KMS-11 (cell line): ENCODE measurements around the gene TAL1.

Source experiments
- H2AFZ ChIP-seq: fragments of 200-600 bp; sonication (generic); 2 replicates; pipeline ENCODE4 v1.6.1; 2016; ENCODE audit warnings: antibody characterized with exemption, mixed run types, low read depth
- H3K27ac ChIP-seq: fragments of 200-600 bp; sonication (generic); 2 replicates; pipeline ENCODE4 v1.6.1; 2016; ENCODE audit warnings: mild to moderate bottlenecking, mixed run types
- H3K27me3 ChIP-seq: fragments of 200-600 bp; sonication (generic); 2 replicates; pipeline ENCODE4 v1.6.1; 2017; ENCODE audit warnings: mild to moderate bottlenecking, low read depth, mixed run types, moderate library complexity; ENCODE audit not compliant: insufficient read depth
- H3K36me3 ChIP-seq: fragments of 200-600 bp; sonication (generic); 2 replicates; pipeline ENCODE4 v1.6.1; 2017; ENCODE audit warnings: mild to moderate bottlenecking, mixed run types; ENCODE audit not compliant: insufficient read depth
- H3K4me1 ChIP-seq: fragments of 200-600 bp; sonication (generic); 2 replicates; pipeline ENCODE4 v1.6.1; 2016; ENCODE audit warnings: mild to moderate bottlenecking, low read depth, mixed run types; ENCODE audit not compliant: poor library complexity, severe bottlenecking
- H3K4me2 ChIP-seq: fragments of 200-600 bp; sonication (generic); 2 replicates; pipeline ENCODE4 v1.7.0; 2016; ENCODE audit warnings: mild to moderate bottlenecking, mixed run types
- H3K4me3 ChIP-seq: fragments of 200-600 bp; sonication (generic); IDR thresholded peaks from 2 replicates; pipeline ENCODE4 v1.6.1; 2017; ENCODE audit warnings: low read depth, low read length, mixed read lengths; ENCODE audit not compliant: insufficient read depth
- H3K79me2 ChIP-seq: fragments of 200-600 bp; sonication (generic); 2 replicates; pipeline ENCODE4 v1.6.1; 2016; ENCODE audit warnings: low read depth, mixed run types; ENCODE audit not compliant: insufficient read depth
- H3K9ac ChIP-seq: fragments of 200-600 bp; sonication (generic); 2 replicates; pipeline ENCODE4 v1.6.1; 2016; ENCODE audit warnings: mild to moderate bottlenecking, mixed run types
- H4K20me1 ChIP-seq: fragments of 200-600 bp; sonication (generic); 2 replicates; pipeline ENCODE4 v1.6.1; 2016; ENCODE audit warnings: mild to moderate bottlenecking, mixed run types; ENCODE audit not compliant: insufficient read depth
- CTCF ChIP-seq: fragments of 200-600 bp; sonication (generic); conservative IDR thresholded peaks from 2 replicates; pipeline ENCODE4 v1.6.1; 2017; ENCODE audit warnings: low read depth, mild to moderate bottlenecking, antibody characterized with exemption, low read length, moderate library complexity, mixed read lengths

Gene TAL1

GRCh38 chr1:47249755-47250154, 17.7 kb upstream of the TAL1 start:
- Histone ChIP-seq H3K4me2 (no peak overlapping the region), H4K20me1 (no peaks in the 10 kb centered on the region), H3K4me3 (no peak overlapping the region), H3K27me3 (no peaks in the 10 kb centered on the region), H3K27ac (no peak overlapping the region), H3K4me1 (no peaks in the 10 kb centered on the region), H3K9ac (no peak overlapping the region), H2AFZ (no peak overlapping the region), H3K79me2 (no peaks in the 10 kb centered on the region), H3K36me3 (no peaks in the 10 kb centered on the region; the same call in 1 of the 2 replicates)
- TF ChIP-seq CTCF, result no peak

GRCh38 chr1:47244339-47244862, 12.4 kb upstream of the TAL1 start:
- no peak for TF ChIP-seq CTCF
- no peaks in the 10 kb centered on the region for H3K27me3 ChIP-seq
- H4K20me1 ChIP-seq, result no peaks in the 10 kb centered on the region
- no peaks in the 10 kb centered on the region for H3K4me1 ChIP-seq
- H3K4me2 ChIP-seq, result no peak overlapping the region
- no peak overlapping the region for H2AFZ ChIP-seq
- H3K9ac ChIP-seq, result no peak overlapping the region
- H3K27ac ChIP-seq, result no peak overlapping the region
- H3K4me3 ChIP-seq, result no peak overlapping the region
- no peaks in the 10 kb centered on the region for H3K79me2 ChIP-seq
- no peaks in the 10 kb centered on the region for H3K36me3 ChIP-seq

- no peak overlapping the region for H3K4me3 ChIP-seq
- no peak overlapping the region for H2AFZ ChIP-seq
- no peak overlapping the region for H3K27ac ChIP-seq
- H4K20me1 ChIP-seq, result no peaks in the 10 kb centered on the region
- H3K79me2 ChIP-seq, result no peaks in the 10 kb centered on the region
- H3K4me2 ChIP-seq, result no peak overlapping the region
- H3K27me3 ChIP-seq, result no peaks in the 10 kb centered on the region
- TF ChIP-seq CTCF, result no peak
- no peaks in the 10 kb centered on the region for H3K36me3 ChIP-seq
- no peaks in the 10 kb centered on the region for H3K4me1 ChIP-seq
- H3K9ac ChIP-seq, result no peak overlapping the region
Observed at GRCh38 chr1:47243910-47244309, 11.9 kb upstream of the TAL1 start.

- H3K36me3 ChIP-seq, result no peaks in the 10 kb centered on the region
- H3K9ac ChIP-seq, result no peak overlapping the region
- no peaks in the 10 kb centered on the region for H3K27me3 ChIP-seq
- no peak for TF ChIP-seq CTCF
- no peaks in the 10 kb centered on the region for H3K4me1 ChIP-seq
- no peaks in the 10 kb centered on the region for H4K20me1 ChIP-seq
- H3K79me2 ChIP-seq, result no peaks in the 10 kb centered on the region
- no peak overlapping the region for H2AFZ ChIP-seq
- H3K27ac ChIP-seq, result no peak overlapping the region
- no peak overlapping the region for H3K4me2 ChIP-seq
- no peak overlapping the region for H3K4me3 ChIP-seq
Observed at GRCh38 chr1:47241114-47242113, 9.4 kb upstream of the TAL1 start.
